ENCODE results near the gene CGB1. TPM values are rescaled to one million over a fixed set of nuclear protein-coding genes. Genes with fewer than 3 reads are reported as not detected.

Gene CGB1
- total and polyA plus RNA-seq, 2 of the 8 experiments (the other 6 are each of a cell fraction or from before 2014, with no cell fraction given): not detected

DNA sequence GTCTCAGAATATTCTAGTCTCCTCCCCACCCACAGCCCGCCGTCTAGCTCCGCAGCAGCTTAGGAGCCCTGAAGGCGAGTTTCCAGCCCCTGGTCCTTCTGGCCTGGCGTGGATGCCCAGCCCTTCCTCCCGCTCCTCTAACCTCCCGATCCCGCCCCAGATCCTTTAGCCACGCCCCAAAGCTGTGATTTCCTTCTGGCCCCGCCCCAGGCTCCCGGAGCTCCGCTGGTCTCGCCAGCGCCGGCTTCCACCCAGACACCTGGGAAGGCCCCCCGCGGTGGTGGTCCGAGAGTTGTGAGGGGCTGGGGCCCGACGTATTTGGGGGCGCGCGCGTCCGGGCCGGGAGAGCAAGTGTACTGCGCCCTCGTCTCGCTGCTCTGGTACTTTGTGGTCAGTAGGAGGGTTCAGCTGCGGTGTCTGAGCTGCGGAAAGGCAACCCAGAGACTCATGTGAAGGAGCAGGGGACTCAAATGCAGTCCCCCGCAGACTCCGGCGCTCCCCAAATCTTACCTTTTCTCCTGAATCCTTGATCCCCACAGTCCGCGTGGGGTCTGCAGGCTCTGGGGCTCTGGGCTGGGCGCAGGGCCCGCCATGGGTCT is 21.0 kb upstream of the CGB1 start, which contains the start of gene CGB7:
CGB7 (minus strand) TSS at position 114 of the 599 bp plus-strand sequence. CDS start 2,374 bp downstream, outside the sequence.
- Histone ChIP-seq H2BK12ac (ENCODE audit: low read depth, low read length) (no peak within 1 kb of the TSS), H3K4me3 (ENCODE audit: extremely low read depth in 1 of 4, insufficient read depth in 2 of 4, low read depth in 3 of 4, low read length in 4 of 4) (peak within 1 kb of the TSS; percentile 36 to 64 (median 50)), H3K23me2 (ENCODE audit: low read depth, low read length) (peaks cover 6% of the 10 kb centered on the region; the same call in 1 of the 2 replicates), H2BK120ac (replicated peaks; ENCODE audit: low read depth, low read length) (no peak within 1 kb of the TSS), H3K27ac (ENCODE audit: low read depth, low read length) (no peak within 1 kb of the TSS), H2BK5ac (ENCODE audit: low read depth, low read length) (no peak within 1 kb of the TSS), H3K27me3 (replicated peaks in 1 of 4; ENCODE audit: control insufficient read depth in 3 of 4, extremely low read depth in 1 of 4, insufficient read depth in 3 of 4, low read length in 3 of 4) (peaks cover 10 to 48% (median 44%) of the 10 kb centered on the region in 4 experiments), H3K36me3 (ENCODE audit: control insufficient read depth in 2 of 4, insufficient read depth in 4 of 4, low read length in 3 of 4) (no peaks in the 10 kb centered on the region), H3K56ac (replicated peaks; ENCODE audit: insufficient read length, low read depth, low read length) (no peak within 1 kb of the TSS), H3K4me2 (ENCODE audit: insufficient read depth in 1 of 2, low read depth in 2 of 2, low read length in 2 of 2) (peak within 1 kb of the TSS; percentile 80 to 83), H2BK20ac (ENCODE audit: low read length) (no peak within 1 kb of the TSS), H3K9ac (replicated peaks in 1 of 4; ENCODE audit: extremely low read depth in 1 of 4, low read depth in 3 of 4, low read length in 3 of 4) (no peak within 1 kb of the TSS; a peak in 1 of 7 replicates), H4K5ac (ENCODE audit: insufficient read length, low read depth, low read length) (no peak within 1 kb of the TSS), H2AFZ (ENCODE audit: low read length) (peak within 1 kb of the TSS; percentile 33; the same call in 1 of the 2 replicates), H3K14ac (ENCODE audit: insufficient read length) (no peak within 1 kb of the TSS), H4K8ac (ENCODE audit: extremely low read depth, insufficient read depth, low read length) (no peak within 1 kb of the TSS; the same call in 1 of the 2 replicates), H2BK15ac (ENCODE audit: low read length) (no peak within 1 kb of the TSS), H3K9me3 (ENCODE audit: insufficient read depth in 2 of 2, low read depth in 1 of 2, low read length in 1 of 2) (no peaks in the 10 kb centered on the region), H3K23ac (ENCODE audit: insufficient read length) (no peak within 1 kb of the TSS), H2AK5ac (ENCODE audit: low read depth, low read length) (no peak within 1 kb of the TSS), H4K20me1 (replicated peaks in 1 of 2; ENCODE audit: control insufficient read depth in 1 of 2, insufficient read depth in 2 of 2, low read length in 2 of 2) (peaks cover 0 to 2% of the 10 kb centered on the region in 2 experiments), H4K91ac (replicated peaks; ENCODE audit: insufficient read length, low read length) (no peak within 1 kb of the TSS), H3K4ac (replicated peaks; ENCODE audit: insufficient read length, low read depth, low read length) (no peak within 1 kb of the TSS), H3K18ac (ENCODE audit: extremely low read depth, low read length) (no peak within 1 kb of the TSS; the same call in none of the 2 replicates), H3K79me2 (ENCODE audit: control insufficient read depth in 1 of 2, insufficient read depth in 2 of 2, low read length in 2 of 2) (no peaks in the 10 kb centered on the region), H3K4me1 (replicated peaks in 1 of 4; ENCODE audit: control insufficient read depth in 3 of 4, insufficient read depth in 4 of 4, low read length in 3 of 4) (peaks cover 0 to 11% (median 9%) of the 10 kb centered on the region in 4 experiments; a peak in 6 of 7 replicates), H3K79me1 (ENCODE audit: low read depth, low read length) (no peaks in the 10 kb centered on the region)
- 14% methylated on average over 31 of the region's 38 CpGs; no CpG with 5 or more reads in 1 of the 2 experiments for WGBS, 2 experiments (ENCODE audit: extremely low coverage in 1 of 2, insufficient coverage in 1 of 2, insufficient read length in 1 of 2, insufficient replicate concordance in 2 of 2, low coverage in 1 of 2, low lambda C conversion rate in 2 of 2, missing lambda C conversion rate in 1 of 2)
- DNase-seq (ENCODE audit: low read depth in 1 of 2, low spot score in 2 of 2) (peak in 1 of 2 experiments; percentile 92), FAIRE-seq (no peak)
- POLR2A ChIA-PET (ENCODE audit: partially characterized antibody): interaction anchor here (0.6 to 2.1 kb wide), 3 partner anchors 10 to 1397 kb away, joined by 3 to 6 read pairs (median 4); no protein-coding TSS in a partner anchor
- CTCF ChIA-PET (ENCODE audit: partially characterized antibody): interaction anchor here (0.6 to 1.3 kb wide), 8 partner anchors 12 to 160 kb away, joined by 3 to 6 read pairs (median 4); partner anchors contain the start of gene KCNA7
- no peak for TF ChIP-seq SIN3A (conservative IDR thresholded peaks at IDR 0.05 in 1 of 2, IDR thresholded peaks at IDR 0.05 in 1 of 2; ENCODE audit: low read depth in 1 of 2, low read length in 2 of 2)
- TF ChIP-seq BCL11A (IDR thresholded peaks at IDR 0.05; ENCODE audit: low read depth in 2 of 2, low read length in 2 of 2): no peak

Measured in H1 (cell line).